Measurements from ENCODE around the gene TREML2.

Gene TREML2

GRCh38 chr6:41176189-41176588 lies 24.8 kb downstream of the TREML2 start:
- DNase-seq: no peak

- DNase-seq: no peak
Observed at GRCh38 chr6:41175084-41175483, 25.9 kb downstream of the TREML2 start.

DNA sequence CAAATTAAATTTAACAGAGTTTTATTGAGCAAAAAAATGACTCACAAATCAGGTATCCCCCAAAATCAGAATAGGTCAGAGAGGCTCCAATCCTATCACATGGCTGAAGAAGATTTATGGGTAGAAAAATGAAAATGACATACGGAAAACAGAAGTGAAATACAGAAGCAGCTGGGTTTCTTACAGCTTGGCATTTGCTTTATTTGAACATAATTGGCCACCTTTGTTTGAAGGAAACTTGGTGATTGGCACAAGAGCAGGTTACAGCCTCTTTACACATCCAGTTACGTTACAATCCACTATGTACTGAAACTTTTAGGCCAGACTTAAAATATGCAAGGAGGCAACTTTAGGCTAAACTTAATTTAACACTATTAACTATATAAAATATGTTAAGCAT lies 26.3 kb downstream of the TREML2 start:
- DNase-seq: no peak

DNA sequence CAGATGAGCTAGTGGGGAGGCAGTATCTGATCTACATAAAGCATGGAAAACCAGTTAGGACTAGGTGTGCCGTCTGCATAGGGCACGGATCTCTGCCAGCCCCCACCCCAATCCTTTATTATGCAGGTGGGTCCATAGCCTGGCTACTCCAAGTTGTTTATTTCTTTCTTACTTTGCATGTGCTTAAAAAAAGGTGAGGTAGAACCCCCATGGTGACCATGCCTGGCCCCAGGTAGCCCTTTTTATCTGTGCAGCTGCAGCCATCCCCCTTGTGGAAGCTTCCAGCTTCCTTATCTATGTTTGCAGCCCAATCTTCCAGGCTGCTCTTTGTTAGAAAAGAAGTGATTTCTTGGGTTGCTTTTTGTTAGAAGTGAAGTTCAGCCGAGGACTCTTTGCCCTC lies 29.0 kb downstream of the TREML2 start:
- no peak for DNase-seq

DNA sequence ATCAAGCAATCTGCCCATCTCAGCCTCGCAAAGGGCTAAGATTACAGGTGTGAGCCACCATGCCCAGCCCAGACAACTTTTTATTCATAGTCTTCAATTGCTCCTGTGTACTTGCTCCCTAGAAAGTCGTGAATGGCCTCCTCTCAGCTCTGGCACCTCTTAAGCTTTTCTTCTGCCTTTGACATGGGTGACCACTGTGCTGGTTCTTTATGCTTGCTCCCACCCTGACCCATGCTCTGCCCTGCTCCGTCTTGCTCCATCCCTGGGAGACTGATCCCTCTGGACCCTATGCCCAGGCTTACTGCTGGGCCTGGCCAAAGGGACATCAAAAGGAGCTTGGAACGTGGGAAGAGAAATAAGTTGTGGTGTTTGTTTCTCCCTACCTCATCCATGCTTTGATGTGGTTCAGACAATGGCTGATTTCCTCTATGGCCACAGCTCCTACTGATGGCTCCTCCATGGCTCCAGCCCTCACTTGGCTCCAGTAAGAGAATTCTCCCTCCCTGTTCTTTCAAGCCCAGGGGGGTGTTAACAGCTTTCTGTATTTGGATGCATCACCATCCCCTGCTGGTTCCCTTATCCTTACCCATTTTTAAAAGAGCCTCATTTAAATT lies 30.3 kb downstream of the TREML2 start:
- no peak for DNase-seq

GRCh38 chr6:41167173-41167963 lies 33.6 kb downstream of the TREML2 start:
- DNase-seq: no peak

DNA sequence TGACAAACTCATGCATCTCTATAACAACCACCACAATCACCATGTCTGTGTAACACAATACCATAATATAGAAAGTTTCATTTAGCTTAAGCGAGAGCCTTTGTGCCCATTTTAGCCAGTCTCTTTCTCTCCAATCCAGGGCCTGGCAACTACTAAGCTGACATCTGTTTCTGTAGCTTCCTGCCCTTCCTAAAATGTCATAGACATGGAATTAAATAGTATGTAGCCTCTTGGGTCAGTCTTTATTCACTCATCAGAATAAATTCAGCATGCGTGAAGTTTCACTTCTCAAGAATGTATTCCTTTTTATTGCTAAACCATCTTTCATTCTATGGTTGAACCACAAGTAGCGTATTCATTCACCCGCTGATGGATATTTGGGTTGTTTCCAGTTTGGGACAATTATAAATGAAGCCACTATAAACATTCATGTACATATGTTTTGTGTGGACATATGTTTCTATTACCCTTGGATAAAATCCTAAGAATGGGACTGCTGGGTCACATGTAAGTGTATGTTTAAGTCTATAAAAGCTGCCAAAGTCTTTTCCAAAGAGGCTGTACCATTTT lies 36.3 kb downstream of the TREML2 start:
- DNase-seq: no peak

DNA sequence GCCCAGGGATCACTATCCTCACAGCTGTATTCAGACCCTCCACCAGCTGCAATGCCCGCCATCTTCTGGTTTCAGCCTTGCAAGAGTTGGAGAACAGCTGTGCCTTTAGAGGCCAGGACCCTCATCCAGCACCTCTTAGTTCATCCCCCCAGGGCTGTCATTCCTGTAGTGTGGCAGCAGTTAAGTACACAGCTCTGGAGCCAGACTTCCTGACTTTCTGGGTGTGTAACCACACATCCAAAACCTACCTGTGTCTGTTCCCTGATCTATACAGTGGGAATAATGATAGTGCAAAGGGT lies 37.6 kb downstream of the TREML2 start:
- DNase-seq: no peak

GRCh38 chr6:41162687-41163418 lies 38.1 kb downstream of the TREML2 start, which contains the start of gene TREM2:
TREM2 (minus strand) TSS chr6:41163116; CDS start chr6:41163082, 34 bp downstream.
- DNase-seq: no peak

GRCh38 chr6:41161851-41162552 lies 38.9 kb downstream of the TREML2 start:
- DNase-seq: no peak

DNA sequence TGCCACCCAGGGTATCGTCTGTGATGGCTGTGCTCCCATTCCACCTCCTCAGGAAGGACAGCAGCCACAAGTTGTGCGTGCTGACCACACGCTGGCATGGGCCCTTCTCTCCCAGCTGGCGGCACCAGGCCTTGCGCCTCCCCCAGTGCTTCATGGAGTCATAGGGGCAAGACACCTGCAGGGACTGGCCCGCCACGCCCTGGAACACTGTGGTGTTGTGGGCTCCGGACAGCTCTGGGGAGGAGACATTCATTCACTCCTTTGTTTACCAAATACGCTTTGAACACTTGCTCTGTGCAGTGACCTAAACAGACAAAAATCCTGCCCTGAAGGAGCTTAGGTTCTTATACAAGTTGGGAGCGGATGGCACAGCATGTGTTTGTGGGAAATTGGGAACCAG lies 39.6 kb downstream of the TREML2 start:
- no peak for DNase-seq

DNA sequence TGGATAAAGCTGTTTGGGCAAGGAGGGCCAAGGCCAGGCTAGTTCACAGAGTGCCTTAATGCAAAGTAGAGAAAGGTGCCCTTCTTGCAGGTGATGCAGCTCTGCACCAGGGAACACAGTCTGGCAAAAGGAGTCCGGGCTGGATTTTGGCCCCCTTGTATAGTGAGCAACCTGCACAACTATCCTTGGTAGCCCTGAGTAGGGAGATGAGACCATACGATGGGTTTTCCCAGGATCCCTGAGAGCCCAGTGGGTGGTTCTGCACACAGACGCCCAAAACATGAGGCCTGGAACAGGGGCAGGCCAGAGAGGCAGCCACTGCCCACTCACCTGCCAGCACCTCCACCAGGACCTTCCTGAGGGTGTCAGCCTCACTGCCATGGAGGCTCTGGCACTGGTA lies 40.0 kb downstream of the TREML2 start:
- no peak for DNase-seq

GRCh38 chr6:41159415-41160082 lies 41.4 kb downstream of the TREML2 start:
- no peak for DNase-seq

GRCh38 chr6:41157323-41157722 lies 43.6 kb downstream of the TREML2 start:
- DNase-seq: no peak

GRCh38 chr6:41156771-41157170 lies 44.2 kb downstream of the TREML2 start:
- DNase-seq: no peak

GRCh38 chr6:41156001-41156400 lies 44.9 kb downstream of the TREML2 start:
- DNase-seq: no peak

DNA sequence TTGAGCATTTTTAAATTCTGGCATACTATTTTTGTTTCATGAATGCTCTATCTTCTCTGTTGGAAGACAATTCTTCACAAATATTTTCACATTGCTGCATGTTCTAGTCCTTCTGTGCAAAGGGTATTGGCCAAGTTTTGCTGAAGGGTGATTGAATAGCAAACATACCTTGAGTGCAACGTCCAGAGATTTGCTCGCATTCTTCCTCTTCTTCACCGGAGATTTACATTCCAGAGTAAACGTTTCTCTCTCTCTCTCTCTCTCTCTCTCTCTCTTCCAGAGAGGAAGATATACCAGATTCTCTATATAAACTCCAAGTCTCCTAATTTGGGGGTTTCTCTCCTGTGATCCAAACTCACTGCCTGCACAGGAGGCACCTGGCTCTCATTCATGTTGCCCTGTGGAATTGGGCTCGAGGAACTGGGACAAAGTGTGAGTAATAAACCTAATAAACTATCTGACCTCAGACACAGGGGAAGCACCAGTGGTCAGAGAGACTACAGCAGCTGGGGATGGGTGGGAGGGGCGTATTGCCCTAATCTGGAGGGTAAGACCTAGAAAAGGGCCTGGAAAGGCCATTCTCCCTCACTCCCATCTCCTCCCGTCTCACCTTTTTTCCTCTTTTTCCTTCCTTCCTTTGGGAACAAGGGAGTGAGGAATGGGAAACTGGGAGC lies 45.7 kb downstream of the TREML2 start:
- no peak for DNase-seq

DNA sequence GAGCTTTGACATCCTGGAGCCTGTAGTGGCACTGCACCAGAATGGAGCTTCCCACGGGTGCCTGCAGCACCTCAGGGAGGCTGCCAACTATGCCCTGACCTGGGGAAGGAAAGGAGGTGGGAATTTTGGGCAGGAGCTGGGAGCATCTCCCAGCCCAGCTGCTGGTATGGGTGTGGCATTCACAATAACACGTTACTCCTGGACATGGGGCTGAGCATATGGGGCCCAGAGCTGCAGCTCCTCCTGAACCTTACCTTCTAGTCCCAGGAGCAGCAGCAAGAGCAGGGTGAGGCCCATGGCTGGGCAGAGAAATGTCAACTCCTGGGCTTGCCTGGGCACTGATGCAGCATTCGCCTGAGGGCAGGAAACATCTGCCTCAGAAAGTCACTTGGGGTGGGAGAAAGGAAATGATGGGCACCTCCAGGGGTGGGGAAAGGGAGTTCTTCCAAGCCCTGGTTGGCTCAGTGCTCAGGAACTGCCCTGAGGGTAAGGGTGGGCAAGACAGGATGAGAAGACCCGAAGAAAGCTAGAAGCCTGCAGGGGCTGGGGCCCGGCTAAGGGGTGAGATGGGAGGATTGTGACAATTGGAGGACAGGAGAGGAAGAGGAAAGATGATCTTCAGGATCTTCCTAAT lies 46.8 kb downstream of the TREML2 start, which contains the start of gene TREML1:
TREML1 (minus strand) TSS at position 356 of the 634 bp plus-strand sequence; CDS start at position 297, 59 bp downstream.
- no peak for DNase-seq

GRCh38 chr6:41153451-41153850 lies 47.5 kb downstream of the TREML2 start:
- DNase-seq: no peak

DNA sequence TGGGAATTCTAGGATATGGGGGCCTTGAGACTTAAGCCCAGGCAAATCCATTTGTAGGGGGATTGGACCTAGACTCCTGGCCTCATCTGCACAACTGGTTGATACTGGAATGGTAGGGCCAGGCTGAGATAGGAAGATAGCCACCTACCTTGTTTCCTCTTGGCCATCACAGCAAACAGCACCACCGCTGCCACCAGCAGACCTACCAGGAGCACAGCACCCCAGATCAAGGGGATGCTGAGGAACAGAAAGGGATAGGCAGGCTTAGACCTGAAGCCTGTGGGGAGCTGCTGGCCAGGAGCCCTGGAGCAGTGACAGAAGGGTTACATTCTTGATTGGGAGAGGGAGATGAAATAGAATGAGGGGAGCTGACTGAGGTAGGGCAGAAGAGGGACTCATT lies 50.3 kb downstream of the TREML2 start:
- no peak for DNase-seq

GRCh38 chr6:41147917-41148316 lies 53.0 kb downstream of the TREML2 start:
- no peak for DNase-seq
